Dedifferentiated amniotic fluid mesenchymal stem cell (primary cell): ENCODE results near the gene FAS.

Experiments
- DNase-seq: peaks from one replicate; pipeline ENCODE4 v3.0.0-alpha.2; 2016; ENCODE audit errors: extremely low spot score

FAS gene

DNA sequence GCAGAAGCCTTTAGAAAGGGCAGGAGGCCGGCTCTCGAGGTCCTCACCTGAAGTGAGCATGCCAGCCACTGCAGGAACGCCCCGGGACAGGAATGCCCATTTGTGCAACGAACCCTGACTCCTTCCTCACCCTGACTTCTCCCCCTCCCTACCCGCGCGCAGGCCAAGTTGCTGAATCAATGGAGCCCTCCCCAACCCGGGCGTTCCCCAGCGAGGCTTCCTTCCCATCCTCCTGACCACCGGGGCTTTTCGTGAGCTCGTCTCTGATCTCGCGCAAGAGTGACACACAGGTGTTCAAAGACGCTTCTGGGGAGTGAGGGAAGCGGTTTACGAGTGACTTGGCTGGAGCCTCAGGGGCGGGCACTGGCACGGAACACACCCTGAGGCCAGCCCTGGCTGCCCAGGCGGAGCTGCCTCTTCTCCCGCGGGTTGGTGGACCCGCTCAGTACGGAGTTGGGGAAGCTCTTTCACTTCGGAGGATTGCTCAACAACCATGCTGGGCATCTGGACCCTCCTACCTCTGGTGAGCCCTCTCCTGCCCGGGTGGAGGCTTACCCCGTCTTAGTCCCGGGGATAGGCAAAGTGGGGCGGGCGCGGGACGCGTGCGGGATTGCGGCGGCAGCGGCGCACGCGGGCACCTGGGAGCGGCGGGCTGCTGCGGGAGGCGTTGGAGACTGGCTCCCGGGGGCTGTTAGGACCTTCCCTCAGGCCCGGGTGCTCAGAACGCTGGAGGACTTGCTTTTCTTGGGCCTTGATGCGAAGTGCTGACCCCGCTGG, at the start of gene FAS:
FAS (plus strand) TSS at position 415 of the 777 bp plus-strand sequence; CDS start at position 494, 79 bp downstream.
- peak; percentile 53 for DNase-seq

DNA sequence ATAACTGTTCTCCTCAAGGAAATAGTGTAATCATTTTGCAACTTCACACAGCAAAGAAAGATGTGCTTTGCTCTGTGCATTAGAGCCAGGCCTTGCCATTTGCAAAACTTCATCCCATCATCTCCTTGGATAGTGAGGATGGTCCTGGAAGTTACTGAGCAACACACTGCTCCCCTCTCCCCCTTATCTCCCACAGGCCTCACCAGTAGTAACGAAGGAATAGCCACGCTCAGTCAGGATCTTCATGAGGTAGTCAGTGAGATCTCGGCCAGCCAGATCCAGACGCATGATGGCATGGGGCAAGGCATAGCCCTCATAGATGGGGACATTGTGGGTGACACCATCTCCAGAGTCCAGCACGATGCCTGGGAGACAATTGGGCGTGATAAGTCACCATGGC, 49.6 kb upstream of the FAS start:
- DNase-seq = no peak

DNA sequence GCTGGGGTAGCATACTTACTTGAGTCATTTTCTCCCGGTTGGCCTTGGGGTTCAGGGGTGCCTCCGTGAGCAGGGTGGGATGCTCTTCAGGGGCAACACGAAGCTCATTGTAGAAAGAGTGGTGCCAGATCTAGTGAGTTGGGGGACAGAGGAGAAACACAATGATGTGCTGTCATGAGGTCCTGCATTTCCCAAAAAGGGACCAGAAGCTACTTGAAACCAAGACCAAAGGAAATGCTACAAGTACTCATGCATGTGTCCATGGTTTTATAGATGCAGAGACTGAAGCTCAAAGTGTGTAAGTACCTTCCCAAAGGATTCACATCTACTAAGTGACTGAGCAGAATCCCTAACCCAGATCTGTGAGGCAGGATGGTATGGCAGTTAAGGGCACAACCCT, 46.8 kb upstream of the FAS start:
- DNase-seq = no peak

DNA sequence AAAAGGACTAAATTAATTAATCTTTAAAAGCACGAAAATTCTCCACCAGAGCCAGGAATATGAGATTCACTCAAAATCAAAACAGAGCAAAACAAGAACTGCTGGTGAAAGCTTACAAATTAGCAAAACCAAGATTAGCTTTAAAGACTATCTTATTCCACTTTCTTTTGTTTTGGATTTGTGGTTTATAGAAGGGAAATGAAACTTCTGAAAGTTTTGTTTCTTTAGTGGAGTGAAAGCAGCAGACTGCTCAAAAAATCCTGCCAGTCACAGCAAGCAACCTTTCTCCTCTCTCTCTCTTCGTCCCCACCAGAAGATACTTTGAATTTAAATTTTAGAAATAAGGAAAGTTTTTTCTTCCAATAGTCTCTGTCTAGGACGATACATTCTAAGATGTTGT, 45.8 kb upstream of the FAS start:
- DNase-seq = no peak

DNA sequence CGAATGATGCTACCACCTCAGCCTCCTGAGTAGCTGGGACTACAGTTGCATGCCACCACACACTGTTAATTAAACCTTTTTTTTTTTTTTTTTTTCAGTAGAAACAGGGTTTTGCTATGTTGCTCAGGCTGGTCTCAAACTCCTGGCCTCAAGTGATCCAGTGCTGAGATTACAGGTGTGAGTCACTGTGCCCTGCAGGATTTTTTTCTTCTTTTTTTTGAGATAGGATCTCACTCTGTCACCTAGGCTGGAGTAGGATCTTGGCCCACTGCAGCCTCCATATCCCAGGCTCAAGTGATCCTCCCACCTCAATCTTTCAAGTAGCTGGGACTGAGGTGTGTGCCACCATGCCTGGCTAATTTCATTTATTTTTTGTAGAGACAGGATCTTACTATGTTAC, 44.4 kb upstream of the FAS start:
- no peak for DNase-seq

DNA sequence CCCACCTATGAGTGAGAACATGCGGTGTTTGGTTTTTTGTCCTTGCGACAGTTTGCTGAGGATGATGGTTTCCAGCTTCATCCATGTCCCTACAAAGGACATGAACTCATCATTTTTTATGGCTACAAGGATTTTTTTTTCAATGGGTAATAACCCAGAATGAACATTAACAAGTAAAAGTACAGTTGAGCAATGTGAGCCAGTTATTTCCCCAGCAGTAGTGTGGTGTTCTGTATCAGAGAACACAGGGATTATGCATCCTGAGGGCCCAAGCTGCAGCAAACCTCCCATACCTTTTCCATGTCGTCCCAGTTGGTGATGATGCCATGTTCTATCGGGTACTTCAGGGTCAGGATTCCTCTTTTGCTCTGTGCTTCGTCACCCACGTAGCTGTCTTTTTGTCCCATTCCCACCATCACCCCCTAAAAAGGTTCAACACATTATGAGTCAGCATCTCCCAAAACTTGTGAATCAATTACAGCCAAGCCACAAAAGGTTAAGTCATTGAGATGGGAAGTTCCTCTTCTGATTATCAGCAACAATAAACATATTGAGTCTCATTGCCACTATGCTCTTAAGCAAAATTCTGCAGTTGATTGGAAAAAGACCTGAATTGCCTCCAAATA, 43.5 kb upstream of the FAS start:
- DNase-seq = no peak

DNA sequence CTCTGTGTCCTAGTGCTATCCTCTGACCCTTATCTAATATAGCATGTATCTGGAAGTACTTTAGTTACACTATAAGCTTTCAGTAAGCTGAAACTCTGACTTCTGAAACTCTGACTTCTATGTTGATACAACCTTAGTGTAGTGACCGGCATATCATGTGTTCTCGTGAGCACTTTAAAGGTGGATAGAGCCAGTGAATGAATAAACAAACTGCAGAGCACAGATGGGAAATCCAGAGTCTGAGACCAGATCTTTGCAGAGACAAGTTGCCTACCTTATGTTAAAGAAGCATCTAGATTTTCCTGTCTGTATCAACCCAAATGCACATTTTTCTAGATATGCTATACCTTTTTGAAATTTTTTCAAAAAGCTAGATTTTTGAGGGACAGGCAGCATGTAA, 41.5 kb upstream of the FAS start:
- DNase-seq = no peak

DNA sequence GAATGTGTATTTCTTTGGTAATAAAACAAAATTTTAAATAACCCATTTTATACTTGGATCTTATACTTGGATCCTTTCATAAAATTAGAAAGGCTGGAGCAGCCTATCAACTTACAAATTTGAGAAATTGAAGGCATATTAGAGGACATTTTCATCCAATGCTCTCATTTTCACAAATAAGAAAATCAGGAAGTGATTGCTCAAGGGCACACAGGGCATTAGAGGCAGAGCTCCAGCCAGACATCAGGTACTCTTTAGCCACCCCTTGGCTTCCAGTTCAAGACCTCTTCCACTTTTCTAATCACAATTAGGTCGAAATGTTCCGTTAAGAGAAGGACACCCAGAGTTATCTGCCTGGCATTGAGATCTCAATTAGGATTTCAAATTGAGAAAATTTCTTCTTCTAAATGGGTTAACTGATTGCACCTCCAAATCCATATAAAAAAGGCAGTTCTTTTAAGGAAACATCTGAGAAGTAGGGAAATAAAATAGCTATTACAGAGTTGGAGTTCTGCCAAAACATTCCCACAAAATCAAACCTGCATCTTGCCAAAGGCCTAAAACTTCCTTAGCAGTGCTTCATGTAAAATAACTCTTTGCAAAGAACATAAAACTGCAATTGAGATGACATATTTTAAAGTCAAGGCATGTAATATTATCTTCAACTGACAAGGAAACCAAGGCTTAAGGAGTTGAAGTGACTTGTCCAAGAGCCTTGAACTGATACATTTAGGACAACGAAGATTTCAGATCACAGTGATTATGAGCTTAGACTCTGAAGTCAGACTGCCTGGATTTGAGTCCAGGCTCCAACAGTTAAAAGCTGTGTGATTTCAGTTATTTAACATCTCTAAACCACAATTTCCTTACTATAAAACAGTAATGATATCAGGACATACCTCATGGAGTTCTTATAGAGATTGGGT, 40.4 kb upstream of the FAS start:
- DNase-seq = no peak

DNA sequence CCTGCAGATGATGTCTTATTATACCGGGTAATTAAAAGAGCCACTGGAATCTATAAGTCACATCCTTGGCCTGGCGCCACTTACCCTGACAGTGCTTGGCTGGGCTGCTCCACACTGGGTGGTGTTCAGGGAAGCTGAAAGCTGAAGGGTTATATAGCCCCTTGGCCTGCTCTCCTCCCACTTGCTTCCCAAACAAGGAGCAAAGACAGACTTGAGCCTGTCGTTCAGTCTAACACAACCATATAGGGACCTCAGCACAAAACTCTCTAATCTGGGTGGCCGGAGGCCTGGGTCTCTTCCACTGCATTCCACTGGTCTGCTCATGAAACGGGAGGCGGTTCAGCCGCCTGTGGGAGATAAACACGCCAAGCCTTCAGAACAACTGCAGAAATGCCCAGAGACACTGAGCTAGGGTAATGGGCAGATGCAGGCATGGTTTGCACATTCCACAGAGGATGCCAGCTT, 37.9 kb upstream of the FAS start, which contains the start of gene ACTA2:
ACTA2 (minus strand) TSS at position 127 of the 465 bp plus-strand sequence. CDS start 3,843 bp downstream, outside the sequence.
- DNase-seq = peak; percentile 66

DNA sequence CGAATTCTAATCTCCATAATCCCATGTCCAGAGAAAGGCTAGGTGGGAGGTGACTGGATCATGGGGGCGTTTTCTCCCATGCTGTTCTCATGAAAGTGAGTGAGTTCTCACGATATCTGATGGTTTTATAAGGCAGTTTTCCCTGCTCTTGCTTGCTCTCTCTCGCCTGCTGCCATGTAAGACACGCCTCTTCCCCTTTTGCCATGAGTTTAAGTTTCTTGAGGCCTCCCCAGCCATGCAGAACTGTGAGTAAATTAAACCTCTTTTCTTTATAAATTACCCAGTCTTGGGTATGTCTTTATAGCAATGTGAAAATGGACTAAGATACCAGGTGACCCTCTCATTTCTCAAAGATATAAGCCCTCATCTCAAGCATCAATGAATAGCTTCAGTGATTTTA, 36.9 kb upstream of the FAS start:
- DNase-seq = no peak

DNA sequence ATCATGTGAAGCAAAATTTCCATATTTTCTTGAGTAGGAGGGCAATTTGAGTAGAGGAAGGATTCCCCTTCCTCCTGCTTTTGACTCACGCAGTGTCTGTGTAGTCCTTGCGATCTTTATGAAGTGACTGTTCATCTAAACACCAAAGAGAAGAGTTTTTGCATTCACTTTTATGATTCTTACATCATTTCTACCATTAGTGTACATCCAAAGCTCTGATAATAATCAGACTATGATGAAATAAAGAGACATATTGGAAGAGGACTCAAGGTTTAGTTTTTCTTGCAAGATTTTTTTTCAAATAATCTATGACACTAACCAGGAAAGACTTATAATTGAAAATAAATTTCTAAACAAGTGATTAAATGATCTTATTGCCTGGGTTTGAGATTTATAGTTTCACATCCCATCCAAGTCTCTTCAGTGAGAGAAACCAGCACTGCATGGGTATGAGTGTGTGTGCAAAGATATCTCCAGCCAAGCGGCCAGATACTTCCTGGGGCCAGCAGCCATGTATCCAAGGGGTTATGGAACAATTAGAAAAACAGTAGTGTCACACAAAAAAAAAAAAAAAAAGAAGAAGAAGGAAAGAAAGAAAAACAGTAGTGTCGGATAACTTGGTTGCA, 36.0 kb upstream of the FAS start:
- no peak for DNase-seq

DNA sequence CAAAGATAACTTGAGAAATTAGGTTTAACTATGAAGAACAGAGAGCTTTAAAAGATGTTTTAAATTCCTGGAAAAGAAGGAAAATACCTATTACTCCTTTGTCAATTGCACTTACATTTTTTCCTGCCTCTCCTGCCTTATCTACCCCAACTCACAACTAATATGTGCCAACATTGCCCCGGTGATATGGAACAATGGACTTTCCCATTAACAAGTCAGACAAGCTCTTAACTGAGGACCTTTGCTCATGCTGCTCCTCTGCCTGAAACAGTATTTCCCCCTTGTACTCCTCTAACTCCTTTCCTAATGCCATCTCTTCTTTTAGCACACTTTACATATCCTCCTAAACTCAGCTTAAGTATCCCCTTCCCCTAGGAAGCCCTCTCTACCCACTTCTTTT, 33.2 kb upstream of the FAS start:
- no peak for DNase-seq

DNA sequence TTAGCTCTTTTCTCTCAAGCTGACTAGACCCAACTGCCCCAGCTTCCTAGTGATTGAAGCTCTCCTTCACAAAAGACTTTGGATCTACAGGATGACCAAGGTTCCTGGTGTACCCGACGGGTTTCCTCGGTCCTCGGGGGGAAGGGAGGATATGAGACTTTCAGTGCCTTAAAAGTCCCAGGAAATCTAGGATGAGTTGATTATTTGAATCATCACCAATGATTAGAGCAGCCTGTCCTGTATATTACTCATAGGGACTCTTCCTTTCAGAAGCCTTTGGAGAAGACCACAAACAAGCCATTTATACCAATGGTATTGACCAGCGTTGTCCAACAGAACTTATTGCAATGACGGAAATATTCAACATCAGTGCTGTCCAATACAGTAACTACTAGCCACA, 31.9 kb upstream of the FAS start:
- no peak for DNase-seq

DNA sequence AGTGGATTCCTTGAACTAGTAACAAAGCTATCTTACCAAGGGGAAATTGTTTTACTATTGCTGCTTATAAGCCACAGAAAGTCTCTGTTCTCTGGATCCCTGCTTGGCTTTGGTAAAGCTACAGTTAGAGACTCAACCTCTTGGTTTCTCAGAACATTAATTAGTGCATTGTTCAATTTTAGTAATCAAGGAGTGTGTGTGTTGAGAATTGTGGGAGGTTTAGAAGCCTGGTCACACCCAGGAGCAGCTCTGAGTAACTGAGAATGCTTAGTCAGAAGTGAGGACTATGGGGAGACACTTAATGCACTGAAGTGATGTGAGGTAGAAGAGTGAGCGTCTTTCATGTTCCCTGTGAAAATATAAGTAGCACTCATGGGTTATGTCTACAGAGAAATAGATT, 29.8 kb upstream of the FAS start:
- no peak for DNase-seq

DNA sequence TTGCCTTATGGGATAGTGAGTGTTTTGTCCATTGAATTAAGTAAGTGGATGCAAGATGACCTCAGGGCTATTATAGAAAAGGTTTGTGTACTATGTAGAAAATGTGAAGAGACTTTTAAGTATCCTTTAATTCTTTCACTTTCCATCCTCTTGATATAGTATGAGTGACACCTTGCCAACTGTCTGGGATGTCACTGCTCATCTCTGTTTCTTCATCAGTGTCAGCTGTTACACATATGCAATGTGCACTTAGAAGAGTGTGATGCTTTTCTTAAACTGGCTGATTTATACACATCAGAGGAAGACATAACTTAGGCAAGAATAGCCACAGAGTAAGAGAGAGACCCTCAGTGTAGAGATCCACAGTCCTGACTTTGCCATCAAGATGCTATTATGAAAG, 29.3 kb upstream of the FAS start:
- DNase-seq = no peak

DNA sequence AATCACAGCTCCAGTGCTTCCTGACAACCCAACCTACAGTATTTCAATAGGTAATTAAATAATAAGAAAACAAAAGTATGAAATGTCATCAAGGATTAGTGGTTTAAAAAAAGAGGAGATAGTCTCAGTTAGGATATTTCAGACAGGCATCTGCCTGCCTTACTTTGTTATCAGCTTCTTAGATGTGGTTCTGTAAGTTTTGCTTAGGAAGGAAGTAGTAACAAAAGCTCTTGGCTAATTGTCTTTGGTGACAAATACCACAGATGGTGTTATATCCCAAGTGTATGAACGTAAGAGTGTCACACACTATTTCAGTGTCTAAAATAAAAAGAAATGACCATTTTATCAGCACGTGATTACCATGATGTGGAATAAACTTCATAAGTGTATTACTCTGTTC, 28.3 kb upstream of the FAS start:
- DNase-seq = no peak

DNA sequence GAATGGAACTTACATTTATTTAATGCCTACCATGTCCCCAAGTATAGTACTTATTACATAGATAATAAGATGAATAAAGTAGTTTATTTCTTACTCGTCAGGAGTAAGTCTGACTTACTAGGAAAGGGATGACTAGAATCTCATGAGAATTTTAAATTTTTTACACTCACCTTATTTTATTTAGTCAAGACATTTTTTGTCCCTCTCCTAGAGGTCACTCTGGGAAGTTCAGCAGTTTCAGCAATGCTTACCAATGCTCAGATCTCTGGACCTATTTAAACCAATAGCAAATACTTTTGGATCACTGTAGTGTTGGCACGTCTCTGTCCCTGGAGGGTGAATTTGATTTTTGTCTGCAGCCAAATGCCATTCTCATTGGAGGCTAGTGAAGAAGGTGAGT, 27.3 kb upstream of the FAS start:
- DNase-seq = no peak

DNA sequence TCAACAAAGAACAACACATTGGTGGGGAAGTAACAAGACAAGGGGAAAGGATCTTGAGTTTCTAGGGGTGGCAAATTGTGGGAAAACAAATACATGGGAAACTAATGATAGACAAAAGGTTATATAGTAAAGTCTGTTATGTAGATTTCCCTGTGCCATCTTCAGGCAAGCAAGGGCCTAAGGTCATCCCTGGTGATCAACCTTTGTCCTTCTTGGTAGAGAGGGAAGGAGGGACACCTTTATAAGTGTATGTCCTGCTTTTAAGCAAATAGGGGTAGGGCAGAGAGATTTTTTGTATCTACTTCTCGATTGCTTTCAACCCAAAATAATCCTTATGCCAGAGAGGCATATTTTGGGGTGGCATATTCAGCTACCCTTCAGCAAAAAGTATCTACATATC, 26.2 kb upstream of the FAS start:
- no peak for DNase-seq

DNA sequence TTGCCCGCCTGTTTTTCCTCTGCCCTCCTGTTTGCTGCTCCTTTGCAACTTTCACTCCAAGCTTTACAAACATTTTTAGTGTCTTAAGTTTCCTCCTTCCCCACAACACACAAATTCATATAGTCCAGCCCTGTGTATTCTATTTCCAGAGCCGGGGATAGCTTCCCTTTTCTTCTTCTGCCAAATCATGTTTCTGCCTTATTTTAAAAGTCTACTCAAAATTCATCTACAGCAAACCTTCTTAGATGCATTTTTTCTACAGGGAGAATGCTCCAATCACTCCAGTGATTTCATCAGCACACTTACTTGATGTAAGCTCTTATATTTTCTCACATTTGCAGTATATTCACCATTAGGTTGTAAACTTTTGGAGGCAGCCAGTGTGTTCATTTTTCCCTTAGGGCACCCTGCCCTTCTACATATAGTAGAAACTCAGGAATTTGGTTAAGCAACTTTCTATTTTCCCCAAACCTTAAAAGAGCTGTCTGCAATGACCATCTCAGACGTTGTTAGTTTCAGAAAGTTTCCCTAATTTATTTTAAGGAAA, 25.7 kb upstream of the FAS start:
- DNase-seq = peak; percentile 50

DNA sequence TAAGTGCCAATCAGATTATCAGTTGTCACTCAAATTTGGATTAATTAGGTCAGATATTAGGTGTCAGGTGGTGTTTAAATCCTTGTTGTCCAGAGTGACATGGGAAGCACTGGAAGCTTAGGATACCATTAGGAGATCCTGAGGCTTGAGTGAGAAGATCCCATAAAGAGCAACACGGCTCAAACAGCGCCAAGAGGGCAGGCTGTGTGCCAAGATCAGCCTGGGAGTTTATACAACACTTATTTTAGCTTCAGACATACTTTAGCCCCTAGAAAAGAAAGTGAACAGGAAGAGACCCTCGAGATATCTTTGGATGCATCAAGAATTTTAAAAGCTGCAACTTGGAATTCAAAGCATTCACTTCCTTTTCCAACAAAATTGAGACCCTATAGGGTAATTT, 23.8 kb upstream of the FAS start:
- DNase-seq = no peak

DNA sequence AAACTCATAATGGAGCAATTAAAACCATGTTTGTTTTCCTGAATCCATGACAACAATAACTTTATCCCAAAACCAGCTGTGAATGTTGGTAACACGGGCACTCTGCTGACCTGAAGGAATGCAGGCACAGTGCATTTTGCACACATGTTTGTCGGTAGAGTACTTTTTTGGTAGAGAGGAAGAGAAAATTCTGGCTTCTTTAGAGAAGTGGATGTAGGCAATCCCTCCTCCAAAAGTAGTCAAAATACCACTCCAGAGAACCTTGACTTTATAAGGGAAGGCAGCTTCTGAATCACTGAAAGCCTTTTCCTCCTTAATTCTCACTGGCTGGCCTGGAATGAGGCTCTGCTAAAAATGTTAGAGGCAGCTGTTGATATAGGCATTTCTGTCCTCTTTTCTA, 22.2 kb upstream of the FAS start:
- DNase-seq = no peak
